Fibroblast of villous mesenchyme (primary cell): ENCODE measurements around the gene FBLN5. TPM values are rescaled to one million over a fixed set of nuclear protein-coding genes. Genes with fewer than 3 reads are reported as not detected.

Experiments
- DNase-seq: peaks from one replicate; pipeline ENCODE4 v3.0.0-alpha.2; 2010; ENCODE audit warnings: low read depth
- H3K4me3 ChIP-seq: 2 replicates; pipeline ENCODE4 v1.5.1; 2011; ENCODE audit warnings: low read depth, mild to moderate bottlenecking, low read length
- CTCF ChIP-seq: IDR thresholded peaks from 2 replicates; pipeline ENCODE4 v1.5.1; 2012; ENCODE audit warnings: low read depth, mild to moderate bottlenecking, low read length; ENCODE audit not compliant: insufficient read depth
- total RNA-seq: library from RNA; depleted of rRNA; stranded (reverse); fragments of >200 nt; gene quantifications from 2 replicates; pipeline ENCODE4 v1.2.3, GENCODE V29; 2012

The FBLN5 gene
- total RNA-seq = 77.7 and 85.0 TPM in 2 replicates

- no peak for TF ChIP-seq CTCF
- H3K4me3 ChIP-seq = peak within 1 kb of the TSS; percentile 72
- peak; percentile 88 for DNase-seq
Observed at GRCh38 chr14:91947475-91948184, at the start of gene FBLN5. Gene FBLN5, minus strand, starts transcription at chr14:91947694. Its CDS starts 465 bp downstream, at chr14:91947229.

- peak; percentile 72 for DNase-seq
- no peak overlapping the region for H3K4me3 ChIP-seq
- TF ChIP-seq CTCF = peak; percentile 71
Observed at GRCh38 chr14:91996948-91997371, 49.5 kb upstream of the FBLN5 start.

- H3K4me3 ChIP-seq = no peak overlapping the region
- TF ChIP-seq CTCF = no peak
- DNase-seq = no peak
Observed at GRCh38 chr14:91987192-91987591, 39.7 kb upstream of the FBLN5 start.

GRCh38 chr14:91985521-91986255 is 38.2 kb upstream of the FBLN5 start:
- TF ChIP-seq CTCF = no peak
- DNase-seq = peak; percentile 47
- H3K4me3 ChIP-seq = no peak overlapping the region

- no peak overlapping the region for H3K4me3 ChIP-seq
- DNase-seq = peak; percentile 72
- TF ChIP-seq CTCF = no peak
Observed at GRCh38 chr14:91985008-91985407, 37.5 kb upstream of the FBLN5 start.

GRCh38 chr14:91983588-91983987 is 36.1 kb upstream of the FBLN5 start:
- DNase-seq = no peak
- TF ChIP-seq CTCF = no peak
- H3K4me3 ChIP-seq = no peak overlapping the region

- no peak overlapping the region for H3K4me3 ChIP-seq
- DNase-seq = peak; percentile 86
- TF ChIP-seq CTCF = no peak
Observed at GRCh38 chr14:91980157-91980556, 32.7 kb upstream of the FBLN5 start.
